ENCODE results near the gene NSMCE3.

The NSMCE3 gene

DNA sequence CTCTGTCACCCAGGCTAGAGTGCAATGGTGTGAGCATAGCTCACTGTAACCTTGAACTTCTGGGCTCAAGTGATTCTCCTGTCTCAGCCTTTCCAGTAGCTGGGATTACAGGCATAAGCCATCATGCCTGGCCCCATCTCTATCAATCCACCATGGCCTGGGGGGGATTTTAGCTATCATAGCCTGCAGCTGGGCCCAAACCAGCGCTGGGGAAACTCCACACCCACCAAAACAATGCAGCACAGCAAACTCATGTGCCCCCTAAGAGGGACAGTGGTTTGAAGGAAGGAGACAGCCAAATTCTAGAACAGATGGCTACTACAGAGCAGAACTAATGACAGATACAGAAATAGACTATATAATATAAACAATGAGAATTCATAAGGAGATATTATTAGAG, 13.8 kb upstream of the NSMCE3 start:
- TF ChIP-seq ZC3H10 (CRISPR knock-in tag; IDR thresholded peaks at IDR 0.05), result no peak
- TF ChIP-seq, protein P1, sequence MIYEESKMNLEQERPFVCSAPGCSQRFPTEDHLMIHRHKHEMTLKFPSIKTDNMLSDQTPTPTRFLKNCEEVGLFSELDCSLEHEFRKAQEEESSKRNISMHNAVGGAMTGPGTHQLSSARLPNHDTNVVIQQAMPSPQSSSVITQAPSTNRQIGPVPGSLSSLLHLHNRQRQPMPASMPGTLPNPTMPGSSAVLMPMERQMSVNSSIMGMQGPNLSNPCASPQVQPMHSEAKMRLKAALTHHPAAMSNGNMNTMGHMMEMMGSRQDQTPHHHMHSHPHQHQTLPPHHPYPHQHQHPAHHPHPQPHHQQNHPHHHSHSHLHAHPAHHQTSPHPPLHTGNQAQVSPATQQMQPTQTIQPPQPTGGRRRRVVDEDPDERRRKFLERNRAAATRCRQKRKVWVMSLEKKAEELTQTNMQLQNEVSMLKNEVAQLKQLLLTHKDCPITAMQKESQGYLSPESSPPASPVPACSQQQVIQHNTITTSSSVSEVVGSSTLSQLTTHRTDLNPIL (CRISPR knock-in tag; IDR thresholded peaks at IDR 0.05; ENCODE audit: low read depth), result no peak
- TF ChIP-seq, protein P2, sequence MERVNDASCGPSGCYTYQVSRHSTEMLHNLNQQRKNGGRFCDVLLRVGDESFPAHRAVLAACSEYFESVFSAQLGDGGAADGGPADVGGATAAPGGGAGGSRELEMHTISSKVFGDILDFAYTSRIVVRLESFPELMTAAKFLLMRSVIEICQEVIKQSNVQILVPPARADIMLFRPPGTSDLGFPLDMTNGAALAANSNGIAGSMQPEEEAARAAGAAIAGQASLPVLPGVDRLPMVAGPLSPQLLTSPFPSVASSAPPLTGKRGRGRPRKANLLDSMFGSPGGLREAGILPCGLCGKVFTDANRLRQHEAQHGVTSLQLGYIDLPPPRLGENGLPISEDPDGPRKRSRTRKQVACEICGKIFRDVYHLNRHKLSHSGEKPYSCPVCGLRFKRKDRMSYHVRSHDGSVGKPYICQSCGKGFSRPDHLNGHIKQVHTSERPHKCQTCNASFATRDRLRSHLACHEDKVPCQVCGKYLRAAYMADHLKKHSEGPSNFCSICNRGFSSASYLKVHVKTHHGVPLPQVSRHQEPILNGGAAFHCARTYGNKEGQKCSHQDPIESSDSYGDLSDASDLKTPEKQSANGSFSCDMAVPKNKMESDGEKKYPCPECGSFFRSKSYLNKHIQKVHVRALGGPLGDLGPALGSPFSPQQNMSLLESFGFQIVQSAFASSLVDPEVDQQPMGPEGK (CRISPR knock-in tag; IDR thresholded peaks at IDR 0.05; ENCODE audit: borderline replicate concordance), result no peak
- no peak for TF ChIP-seq ZFP3 (CRISPR knock-in tag; IDR thresholded peaks at IDR 0.05)
- ATAC-seq, result no peak

DNA sequence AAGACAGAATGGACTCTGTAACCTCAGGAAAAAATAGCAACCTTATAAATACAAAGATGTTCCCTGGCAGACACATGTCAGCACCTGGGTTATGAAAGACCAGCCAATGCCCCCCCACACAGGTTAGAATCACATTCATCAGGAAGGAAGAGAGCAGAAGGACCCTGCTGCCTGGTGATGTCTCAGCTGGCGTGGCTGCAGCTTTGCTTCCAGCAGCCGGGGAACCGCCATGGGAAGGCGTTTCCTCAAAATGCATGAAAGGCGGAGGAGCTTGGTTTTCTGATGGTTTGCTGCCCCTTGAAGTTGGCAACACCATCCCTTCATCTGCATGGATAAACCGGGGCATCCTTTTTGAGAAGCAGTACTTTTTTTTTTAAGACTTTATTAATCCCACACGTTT, 10.9 kb upstream of the NSMCE3 start:
- TF ChIP-seq ZFP3 (CRISPR knock-in tag; IDR thresholded peaks at IDR 0.05), result no peak
- no peak for ATAC-seq

DNA sequence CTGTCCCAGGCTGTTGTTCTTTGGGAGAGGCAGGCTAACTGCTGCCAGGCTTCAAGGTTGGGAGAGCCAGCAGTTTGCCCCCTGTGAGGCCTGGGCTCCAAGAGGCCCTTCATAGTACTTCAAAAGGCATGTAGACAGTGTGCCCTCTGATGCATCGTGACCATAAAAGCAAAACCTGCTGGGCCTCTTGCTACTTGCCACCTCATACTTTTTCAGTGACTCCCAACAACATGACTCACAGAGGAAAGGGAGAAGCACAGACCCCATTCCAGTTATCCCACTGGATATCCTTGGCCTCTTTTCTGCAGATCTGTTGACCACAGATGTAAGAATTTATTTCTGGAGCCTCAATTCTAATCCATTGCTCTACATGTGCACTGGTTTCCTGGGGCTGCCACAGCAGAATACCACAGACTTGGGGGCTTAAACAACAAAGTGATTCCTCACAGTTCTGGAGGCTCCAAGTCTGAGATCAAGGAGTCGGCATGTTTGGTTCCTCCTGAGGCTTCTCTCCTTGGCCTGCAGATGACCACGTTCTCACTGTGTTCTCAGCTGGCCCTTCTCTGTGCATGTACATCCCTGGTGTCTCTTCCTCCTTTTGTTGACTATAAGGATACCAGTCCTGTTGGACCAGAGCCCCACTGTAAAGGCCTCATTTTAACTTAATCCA, 8.9 kb upstream of the NSMCE3 start:
- ATAC-seq, result peak; percentile 83
- no peak for TF ChIP-seq TOX (CRISPR knock-in tag; IDR thresholded peaks at IDR 0.05; ENCODE audit: borderline replicate concordance)
- TF ChIP-seq PPARA (CRISPR knock-in tag; IDR thresholded peaks at IDR 0.05; ENCODE audit: borderline replicate concordance), result no peak
- TF ChIP-seq ISL1 (CRISPR knock-in tag; IDR thresholded peaks at IDR 0.05), result no peak
- TF ChIP-seq, protein P3, sequence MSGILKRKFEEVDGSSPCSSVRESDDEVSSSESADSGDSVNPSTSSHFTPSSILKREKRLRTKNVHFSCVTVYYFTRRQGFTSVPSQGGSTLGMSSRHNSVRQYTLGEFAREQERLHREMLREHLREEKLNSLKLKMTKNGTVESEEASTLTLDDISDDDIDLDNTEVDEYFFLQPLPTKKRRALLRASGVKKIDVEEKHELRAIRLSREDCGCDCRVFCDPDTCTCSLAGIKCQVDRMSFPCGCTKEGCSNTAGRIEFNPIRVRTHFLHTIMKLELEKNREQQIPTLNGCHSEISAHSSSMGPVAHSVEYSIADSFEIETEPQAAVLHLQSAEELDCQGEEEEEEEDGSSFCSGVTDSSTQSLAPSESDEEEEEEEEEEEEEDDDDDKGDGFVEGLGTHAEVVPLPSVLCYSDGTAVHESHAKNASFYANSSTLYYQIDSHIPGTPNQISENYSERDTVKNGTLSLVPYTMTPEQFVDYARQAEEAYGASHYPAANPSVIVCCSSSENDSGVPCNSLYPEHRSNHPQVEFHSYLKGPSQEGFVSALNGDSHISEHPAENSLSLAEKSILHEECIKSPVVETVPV (CRISPR knock-in tag; IDR thresholded peaks at IDR 0.05), result no peak
- TF ChIP-seq OSR1 (CRISPR knock-in tag; IDR thresholded peaks at IDR 0.05), result no peak
- TF ChIP-seq, protein P1 (CRISPR knock-in tag; IDR thresholded peaks at IDR 0.05; ENCODE audit: low read depth), result no peak

DNA sequence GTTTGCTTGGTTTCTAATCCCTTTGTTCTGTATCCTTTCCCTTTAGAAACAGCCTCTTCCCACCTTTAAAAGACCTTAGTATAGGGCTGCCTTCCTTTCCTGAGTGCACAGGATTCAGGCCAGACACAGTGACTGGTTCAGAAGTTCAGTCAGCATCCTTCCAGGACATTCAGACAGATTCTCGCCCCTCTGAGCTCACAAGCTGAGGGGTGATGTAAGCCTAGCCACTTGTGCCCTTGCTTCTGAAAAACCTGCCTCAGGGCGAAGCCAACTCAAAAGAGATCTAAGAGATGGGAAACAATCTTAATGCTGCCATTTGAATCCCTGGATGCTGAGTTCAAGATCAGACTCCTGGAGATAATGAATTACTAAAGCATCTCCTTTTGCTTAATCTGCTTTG, 6.7 kb upstream of the NSMCE3 start:
- TF ChIP-seq TCF4 (CRISPR knock-in tag; IDR thresholded peaks at IDR 0.05; ENCODE audit: borderline replicate concordance), result no peak
- no peak for TF ChIP-seq SNAI2 (CRISPR knock-in tag; IDR thresholded peaks at IDR 0.05)
- TF ChIP-seq OSR1 (CRISPR knock-in tag; IDR thresholded peaks at IDR 0.05), result no peak
- TF ChIP-seq TOX (CRISPR knock-in tag; IDR thresholded peaks at IDR 0.05; ENCODE audit: borderline replicate concordance), result no peak
- TF ChIP-seq ZNF565 (CRISPR knock-in tag; conservative IDR thresholded peaks at IDR 0.05; ENCODE audit: low read depth), result no peak
- TF ChIP-seq CSDC2 (CRISPR knock-in tag; IDR thresholded peaks at IDR 0.05), result no peak
- no peak for TF ChIP-seq ESRRG (CRISPR knock-in tag; IDR thresholded peaks at IDR 0.05)
- no peak for TF ChIP-seq BACH2 (CRISPR knock-in tag; IDR thresholded peaks at IDR 0.05; ENCODE audit: borderline replicate concordance)
- TF ChIP-seq RARB (CRISPR knock-in tag; IDR thresholded peaks at IDR 0.05), result no peak
- TF ChIP-seq, protein P3 (CRISPR knock-in tag; IDR thresholded peaks at IDR 0.05), result no peak
- no peak for ATAC-seq

DNA sequence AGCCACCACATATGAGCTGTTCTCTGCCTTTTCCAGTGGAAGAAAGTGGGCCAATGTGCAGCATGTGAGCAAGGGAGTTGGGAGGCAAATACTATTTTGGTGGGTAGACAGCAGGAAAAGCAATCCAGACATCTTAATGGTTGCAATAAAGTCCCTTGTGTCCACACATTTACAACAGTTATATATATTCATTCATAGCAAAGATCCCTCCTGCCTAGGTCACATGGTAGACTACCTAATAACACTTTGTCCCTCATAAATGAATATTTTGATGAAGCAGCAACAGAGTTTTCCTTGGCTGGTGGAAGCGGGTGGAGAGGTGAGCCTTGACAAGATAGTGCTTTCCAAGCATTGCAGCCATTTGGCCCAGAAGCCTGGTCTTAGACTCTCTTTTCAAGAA, 6.2 kb upstream of the NSMCE3 start:
- no peak for TF ChIP-seq BACH2 (CRISPR knock-in tag; IDR thresholded peaks at IDR 0.05; ENCODE audit: borderline replicate concordance)
- TF ChIP-seq GLIS3 (CRISPR knock-in tag; IDR thresholded peaks at IDR 0.05), result no peak
- TF ChIP-seq ZC3H10 (CRISPR knock-in tag; IDR thresholded peaks at IDR 0.05), result no peak
- TF ChIP-seq ARNTL (CRISPR knock-in tag; IDR thresholded peaks at IDR 0.05; ENCODE audit: borderline replicate concordance, low read depth), result no peak
- TF ChIP-seq, protein P1 (CRISPR knock-in tag; IDR thresholded peaks at IDR 0.05; ENCODE audit: low read depth), result no peak
- ATAC-seq, result no peak

Data from SK-N-SH treated with all-trans-retinoic acid at 6 μM for 48 hours (cell line).